ENCODE data around the gene STX1B. TPM values are rescaled to one million over a fixed set of nuclear protein-coding genes. Genes with fewer than 3 reads are reported as not detected.

STX1B gene
- total RNA-seq, 6 experiments from 2014 or later, result 6.7 to 9.9 (median 7.1) TPM

DNA sequence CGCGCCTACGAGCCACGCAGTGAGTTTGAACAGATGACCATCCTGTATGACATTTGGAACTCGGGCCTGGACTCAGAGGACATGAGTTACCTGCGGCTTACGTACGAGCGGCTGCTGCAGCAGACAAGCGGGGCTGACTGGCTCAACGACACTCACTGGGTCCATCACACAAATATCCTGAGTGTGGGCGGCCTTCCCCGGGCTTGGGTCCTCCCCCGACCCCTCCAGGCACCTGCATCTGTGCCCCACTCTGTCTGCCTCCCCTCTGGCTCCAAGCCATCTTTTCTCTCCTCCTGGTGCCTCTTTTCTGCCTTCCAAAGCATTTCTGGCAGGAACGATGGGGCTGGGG, 30.4 kb downstream of the STX1B start:
- no peak for DNase-seq
- TF ChIP-seq, protein P1, sequence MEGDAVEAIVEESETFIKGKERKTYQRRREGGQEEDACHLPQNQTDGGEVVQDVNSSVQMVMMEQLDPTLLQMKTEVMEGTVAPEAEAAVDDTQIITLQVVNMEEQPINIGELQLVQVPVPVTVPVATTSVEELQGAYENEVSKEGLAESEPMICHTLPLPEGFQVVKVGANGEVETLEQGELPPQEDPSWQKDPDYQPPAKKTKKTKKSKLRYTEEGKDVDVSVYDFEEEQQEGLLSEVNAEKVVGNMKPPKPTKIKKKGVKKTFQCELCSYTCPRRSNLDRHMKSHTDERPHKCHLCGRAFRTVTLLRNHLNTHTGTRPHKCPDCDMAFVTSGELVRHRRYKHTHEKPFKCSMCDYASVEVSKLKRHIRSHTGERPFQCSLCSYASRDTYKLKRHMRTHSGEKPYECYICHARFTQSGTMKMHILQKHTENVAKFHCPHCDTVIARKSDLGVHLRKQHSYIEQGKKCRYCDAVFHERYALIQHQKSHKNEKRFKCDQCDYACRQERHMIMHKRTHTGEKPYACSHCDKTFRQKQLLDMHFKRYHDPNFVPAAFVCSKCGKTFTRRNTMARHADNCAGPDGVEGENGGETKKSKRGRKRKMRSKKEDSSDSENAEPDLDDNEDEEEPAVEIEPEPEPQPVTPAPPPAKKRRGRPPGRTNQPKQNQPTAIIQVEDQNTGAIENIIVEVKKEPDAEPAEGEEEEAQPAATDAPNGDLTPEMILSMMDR (IDR thresholded peaks at IDR 0.05), result no peak
- peaks cover 6% of the 10 kb centered on the region; the same call in 1 of the 2 replicates for H3K4me1 Mint-ChIP-seq (ENCODE audit: low read depth)
- no peaks in the 10 kb centered on the region for H3K9me3 Mint-ChIP-seq
- peaks cover 15% of the 10 kb centered on the region for H3K36me3 Mint-ChIP-seq (ENCODE audit: low read depth)
- peaks cover 22% of the 10 kb centered on the region for H3K27me3 Mint-ChIP-seq (ENCODE audit: insufficient read depth)
- H3K27ac Mint-ChIP-seq, result no peak overlapping the region
- H3K4me3 Mint-ChIP-seq, result no peak overlapping the region

DNA sequence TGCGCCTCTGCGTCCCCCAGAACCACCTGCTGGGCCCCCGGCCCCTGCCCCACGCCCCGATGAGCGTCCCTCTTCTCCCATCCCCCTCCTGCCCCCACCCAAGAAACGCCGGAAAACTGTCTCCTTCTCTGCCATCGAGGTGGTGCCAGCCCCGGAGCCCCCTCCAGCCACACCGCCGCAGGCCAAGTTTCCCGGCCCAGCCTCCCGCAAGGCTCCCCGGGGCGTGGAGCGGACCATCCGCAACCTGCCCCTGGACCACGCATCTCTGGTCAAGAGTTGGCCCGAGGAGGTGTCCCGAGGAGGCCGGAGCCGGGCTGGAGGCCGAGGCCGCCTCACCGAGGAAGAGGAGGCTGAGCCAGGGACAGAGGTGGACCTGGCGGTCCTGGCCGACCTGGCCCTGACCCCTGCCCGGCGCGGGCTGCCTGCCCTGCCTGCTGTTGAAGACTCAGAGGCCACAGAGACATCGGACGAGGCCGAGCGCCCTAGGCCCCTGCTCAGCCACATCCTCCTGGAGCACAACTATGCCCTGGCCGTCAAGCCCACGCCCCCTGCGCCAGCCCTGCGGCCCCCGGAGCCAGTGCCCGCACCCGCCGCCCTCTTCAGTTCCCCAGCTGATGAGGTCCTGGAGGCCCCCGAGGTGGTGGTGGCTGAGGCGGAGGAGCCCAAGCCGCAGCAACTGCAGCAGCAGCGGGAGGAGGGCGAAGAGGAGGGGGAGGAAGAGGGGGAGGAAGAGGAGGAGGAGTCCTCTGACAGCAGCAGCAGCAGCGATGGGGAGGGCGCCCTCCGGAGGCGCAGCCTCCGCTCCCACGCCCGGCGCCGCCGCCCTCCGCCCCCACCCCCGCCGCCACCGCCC, 31.0 kb downstream of the STX1B start:
- TF ChIP-seq, protein P1 (IDR thresholded peaks at IDR 0.05), result no peak
- Mint-ChIP-seq H3K27me3 (ENCODE audit: insufficient read depth) (peaks cover 20% of the 10 kb centered on the region), H3K4me1 (ENCODE audit: low read depth) (peaks cover 6% of the 10 kb centered on the region; the same call in 1 of the 2 replicates), H3K36me3 (ENCODE audit: low read depth) (peaks cover 17% of the 10 kb centered on the region), H3K27ac (no peak overlapping the region), H3K9me3 (no peaks in the 10 kb centered on the region), H3K4me3 (no peak overlapping the region)
- no peak for DNase-seq

DNA sequence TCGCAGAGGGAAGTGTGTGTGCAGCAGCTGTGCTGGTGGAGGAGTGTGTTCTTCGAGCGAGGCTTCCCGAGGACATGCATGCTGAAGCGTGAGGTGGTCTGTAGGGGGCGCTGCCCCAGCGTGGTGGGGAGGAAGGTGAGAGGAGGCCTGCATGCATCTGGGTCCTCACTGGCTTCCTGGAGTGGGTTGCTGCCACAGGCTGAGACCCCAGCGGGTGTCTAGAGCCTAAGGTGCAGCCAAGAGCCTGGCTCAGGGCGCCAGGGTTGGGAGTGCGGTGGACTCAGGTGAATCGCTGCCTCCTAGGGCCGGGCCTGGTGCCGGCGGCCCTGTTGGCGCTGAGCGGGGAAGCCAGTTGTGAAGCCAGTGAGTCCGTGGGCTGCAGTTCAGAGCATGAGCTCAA, 32.9 kb downstream of the STX1B start:
- Mint-ChIP-seq H3K9me3 (no peaks in the 10 kb centered on the region), H3K4me1 (ENCODE audit: low read depth) (peaks cover under 1% of the 10 kb centered on the region; the same call in 1 of the 2 replicates), H3K27me3 (ENCODE audit: insufficient read depth) (peaks cover 11% of the 10 kb centered on the region), H3K4me3 (no peak overlapping the region), H3K36me3 (ENCODE audit: low read depth) (peaks cover 34% of the 10 kb centered on the region), H3K27ac (no peak overlapping the region)
- no peak for DNase-seq
- TF ChIP-seq, protein P1 (IDR thresholded peaks at IDR 0.05), result peak; percentile 77

DNA sequence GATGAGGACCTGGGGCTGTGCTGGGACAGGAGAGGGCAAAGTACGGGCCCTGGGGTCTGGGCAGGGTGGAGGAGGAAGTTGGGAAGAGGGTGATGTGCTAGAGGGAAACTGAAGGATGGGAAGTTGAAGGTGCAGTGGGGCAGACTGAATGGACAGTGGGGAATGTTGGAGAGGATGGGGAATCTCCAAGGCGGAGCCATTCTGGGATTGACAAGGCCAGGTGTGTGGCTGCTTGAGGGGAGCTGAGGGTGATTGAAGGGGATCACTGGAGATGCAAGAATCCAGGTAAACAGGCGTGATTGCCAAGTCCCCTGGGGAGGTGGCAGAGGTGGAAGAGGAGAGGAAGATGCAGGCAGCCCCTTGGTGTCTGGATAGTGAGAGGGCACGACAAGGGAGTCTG, 34.0 kb downstream of the STX1B start:
- no peak for DNase-seq
- TF ChIP-seq, protein P1 (IDR thresholded peaks at IDR 0.05), result no peak
- H3K36me3 Mint-ChIP-seq (ENCODE audit: low read depth), result peaks cover 40% of the 10 kb centered on the region
- H3K27me3 Mint-ChIP-seq (ENCODE audit: insufficient read depth), result peaks cover 8% of the 10 kb centered on the region; the same call in 1 of the 2 replicates
- no peaks in the 10 kb centered on the region for H3K9me3 Mint-ChIP-seq
- no peak overlapping the region for H3K4me3 Mint-ChIP-seq
- H3K4me1 Mint-ChIP-seq (ENCODE audit: low read depth), result no peaks in the 10 kb centered on the region
- H3K27ac Mint-ChIP-seq, result peak overlapping the region; percentile 64

DNA sequence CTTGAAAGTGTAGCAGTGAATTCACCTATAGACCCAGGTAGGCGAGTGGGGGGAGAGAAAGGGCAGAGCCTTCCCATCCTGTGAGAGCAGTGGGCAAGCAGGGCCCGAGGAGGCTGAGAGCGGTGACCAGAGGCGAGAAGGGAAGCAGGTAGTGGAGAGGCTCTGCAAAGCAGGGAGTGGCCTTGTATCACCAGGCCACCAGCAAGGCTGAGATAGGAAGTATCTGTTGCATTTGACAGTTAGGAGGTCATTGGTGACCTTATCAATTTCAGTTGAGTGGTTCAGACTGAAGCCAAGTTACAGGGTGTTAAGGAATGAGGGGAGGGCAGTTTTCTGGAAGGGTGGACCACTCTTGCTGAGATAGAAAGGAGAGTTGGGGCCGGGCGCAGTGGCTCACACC, 36.1 kb downstream of the STX1B start:
- Mint-ChIP-seq H3K27ac (no peak overlapping the region), H3K36me3 (ENCODE audit: low read depth) (peaks cover 54% of the 10 kb centered on the region), H3K4me1 (ENCODE audit: low read depth) (no peaks in the 10 kb centered on the region), H3K9me3 (no peaks in the 10 kb centered on the region), H3K4me3 (no peak overlapping the region), H3K27me3 (ENCODE audit: insufficient read depth) (peaks cover 8% of the 10 kb centered on the region; the same call in 1 of the 2 replicates)
- TF ChIP-seq, protein P1 (IDR thresholded peaks at IDR 0.05), result no peak
- no peak for DNase-seq
